GM18868 (cell line): Measurements from ENCODE around the gene CXCL16.
"Not testable (repeated sequence)": the region's sequence is repeated elsewhere in the genome, so short reads cannot be mapped to it uniquely, and the experiment has no call there.

Source experiments
- ATAC-seq: cut with Tn5 transposase; IDR thresholded peaks from one replicate; pipeline ENCODE4 v1.9.1; 2021; ENCODE audit warnings: mild to moderate bottlenecking, moderate library complexity; ENCODE audit not compliant: unreplicated experiment

The CXCL16 gene

DNA sequence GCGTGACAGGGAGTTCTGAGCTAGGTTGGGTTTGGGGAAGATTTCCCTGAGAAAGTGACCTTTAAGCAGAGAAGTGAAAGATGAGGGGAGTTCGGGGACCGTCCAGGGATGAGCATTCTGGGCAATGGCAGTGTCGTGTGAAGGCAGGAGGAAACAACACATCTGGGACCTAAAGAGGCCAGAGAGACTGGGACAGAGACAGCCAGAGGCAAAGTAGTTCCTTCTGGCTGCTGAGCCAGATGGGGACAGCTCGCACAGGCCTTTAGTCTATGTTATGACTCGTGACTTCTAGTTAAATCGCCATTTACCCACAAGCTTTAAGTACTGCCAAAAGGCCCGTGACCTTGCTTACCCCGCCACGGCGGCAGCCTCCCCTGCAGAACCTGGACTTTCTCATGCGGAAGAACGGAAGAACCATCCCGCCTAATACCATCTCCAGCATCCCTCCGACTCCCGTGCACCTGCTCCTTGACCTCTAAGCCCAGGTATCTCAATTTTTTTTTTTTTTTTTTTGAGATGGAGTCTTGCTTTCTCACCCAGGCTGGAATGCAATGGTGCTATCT lies 17.0 kb downstream of the CXCL16 start:
- no peak for ATAC-seq

DNA sequence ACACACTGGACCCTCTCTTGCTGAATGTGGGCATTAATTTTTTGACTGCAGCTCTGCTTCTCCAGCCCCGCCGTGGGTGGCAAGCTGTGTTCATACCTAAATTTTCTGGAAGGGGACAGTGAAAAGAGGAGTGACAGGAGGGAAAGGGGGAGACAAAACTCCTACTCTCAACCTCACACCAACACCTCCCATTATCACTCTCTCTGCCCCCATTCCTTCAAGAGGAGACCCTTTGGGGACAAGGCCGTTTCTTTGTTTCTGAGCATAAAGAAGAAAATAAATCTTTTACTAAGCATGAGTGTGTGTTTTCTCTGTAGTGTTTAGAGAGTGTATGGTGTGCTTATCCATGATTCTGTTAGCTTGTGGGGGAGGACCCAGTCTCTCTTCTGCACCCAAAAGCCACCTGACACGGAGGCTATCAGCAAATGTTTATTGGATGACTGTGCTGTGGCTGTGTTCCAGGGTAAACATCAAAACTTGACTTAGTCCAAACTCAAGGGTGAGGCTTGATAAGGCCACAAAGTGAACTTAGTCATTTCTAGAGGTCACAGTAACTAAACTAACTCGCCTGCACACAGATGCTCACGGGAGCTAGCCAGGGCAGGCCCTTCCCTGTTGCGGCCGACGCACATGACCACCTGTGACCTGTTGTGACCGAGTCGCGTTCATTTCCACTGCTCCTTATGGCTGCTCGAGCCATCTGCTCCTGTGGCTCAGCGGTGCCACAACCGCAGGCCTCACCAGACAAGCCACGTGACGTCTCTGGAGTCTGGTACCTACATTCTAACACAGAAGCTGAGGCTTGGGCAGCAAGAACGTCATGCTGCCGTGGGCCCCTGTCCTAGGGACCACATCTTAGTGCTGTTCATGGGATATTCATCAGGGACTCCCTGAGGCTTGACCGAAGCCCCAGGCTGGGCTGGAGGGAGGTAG lies 18.3 kb downstream of the CXCL16 start:
- ATAC-seq, result no peak

DNA sequence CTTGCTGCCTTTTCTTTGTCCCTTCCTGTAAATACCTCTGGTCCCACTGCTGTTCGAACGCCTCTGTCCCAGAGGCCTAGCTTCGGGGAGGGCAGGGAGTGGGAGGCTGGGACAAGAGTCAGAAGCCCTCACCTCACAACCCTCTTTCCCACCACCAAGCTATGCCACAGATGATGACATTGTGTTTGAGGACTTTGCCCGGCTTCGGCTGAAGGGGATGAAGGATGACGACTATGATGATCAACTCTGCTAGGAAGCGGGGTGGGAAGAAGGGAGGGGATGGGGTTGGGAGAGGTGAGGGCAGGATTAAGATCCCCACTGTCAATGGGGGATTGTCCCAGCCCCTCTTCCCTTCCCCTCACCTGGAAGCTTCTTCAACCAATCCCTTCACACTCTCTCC lies 18.9 kb downstream of the CXCL16 start:
- no peak for ATAC-seq

DNA sequence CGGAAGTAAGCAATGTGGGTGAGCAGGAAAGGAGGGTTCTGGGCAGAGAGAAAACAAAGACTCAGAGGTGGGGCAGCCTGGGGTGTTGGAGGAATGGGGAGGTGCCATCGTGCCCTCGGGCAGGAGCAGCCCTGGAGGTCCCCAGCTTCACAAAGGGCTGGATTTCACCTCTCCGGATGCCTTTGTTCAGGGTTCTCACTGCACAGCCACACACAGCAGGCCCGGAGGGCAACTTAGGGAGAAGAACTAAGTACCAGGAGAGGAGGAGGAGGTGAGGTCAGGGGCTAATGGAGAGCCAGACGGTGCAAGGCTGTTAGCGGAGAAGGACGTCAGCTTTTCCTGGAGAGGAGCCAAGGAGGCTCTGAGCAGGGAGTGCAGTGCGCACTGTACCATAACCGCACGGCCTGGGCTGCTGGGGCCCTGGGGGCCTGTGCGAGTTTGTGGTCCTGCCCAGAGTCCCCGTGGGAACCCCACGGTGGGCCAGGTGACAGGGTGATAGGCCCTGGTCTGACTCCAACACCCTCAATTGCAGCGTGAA lies 20.0 kb downstream of the CXCL16 start:
- ATAC-seq, result no peak

DNA sequence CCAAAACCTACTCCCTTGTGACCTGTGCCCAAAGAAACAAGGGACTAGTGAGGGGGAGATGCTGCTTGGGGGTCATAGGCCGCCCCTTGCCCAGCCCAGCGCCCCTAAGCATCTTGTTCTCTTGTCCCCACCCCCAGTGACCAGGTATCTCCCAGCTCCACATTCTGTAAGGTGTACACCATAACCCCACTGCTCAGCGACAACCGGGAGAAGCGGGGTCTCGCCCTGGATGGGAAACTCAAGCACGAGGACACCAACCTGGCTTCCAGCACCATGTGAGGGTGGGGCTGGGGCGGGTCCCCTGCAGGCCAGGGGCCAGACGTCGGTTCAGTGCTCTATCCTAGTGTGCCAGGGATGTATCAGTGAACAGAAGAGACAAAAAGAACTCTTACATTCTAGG lies 20.6 kb downstream of the CXCL16 start:
- ATAC-seq, result no peak

DNA sequence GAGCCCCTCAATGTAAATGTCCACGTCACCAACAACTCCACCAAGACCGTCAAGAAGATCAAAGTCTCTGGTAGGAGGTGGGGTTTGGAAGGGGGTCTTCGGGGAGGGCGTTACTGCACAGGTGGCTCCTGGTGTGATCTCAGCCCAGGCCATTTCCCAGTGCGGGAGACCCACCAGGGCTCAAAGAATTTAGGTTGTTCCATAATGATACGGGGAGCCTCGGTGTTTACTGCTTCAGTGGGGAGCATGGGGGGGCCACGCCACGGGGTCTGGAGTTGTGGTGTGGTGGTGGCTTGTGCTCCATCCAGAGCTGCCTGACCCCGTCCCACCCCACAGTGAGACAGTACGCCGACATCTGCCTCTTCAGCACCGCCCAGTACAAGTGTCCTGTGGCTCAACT lies 21.5 kb downstream of the CXCL16 start:
- ATAC-seq, result no peak

DNA sequence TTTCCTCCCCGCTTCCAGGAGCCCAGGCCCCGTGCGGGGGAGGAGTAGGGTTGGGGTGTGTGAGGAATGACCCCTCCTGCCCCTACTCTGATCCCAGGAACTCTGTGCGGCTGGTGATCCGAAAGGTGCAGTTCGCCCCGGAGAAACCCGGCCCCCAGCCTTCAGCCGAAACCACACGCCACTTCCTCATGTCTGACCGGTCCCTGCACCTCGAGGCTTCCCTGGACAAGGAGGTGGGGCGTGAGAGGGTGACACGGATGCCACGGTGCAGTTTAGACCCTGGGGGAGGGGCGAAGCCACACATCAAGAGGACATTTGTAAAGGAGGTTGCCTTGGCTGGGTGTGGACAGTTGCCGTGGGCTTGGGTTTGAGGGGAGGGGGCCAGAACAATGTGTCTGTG lies 21.9 kb downstream of the CXCL16 start:
- ATAC-seq, result no peak

DNA sequence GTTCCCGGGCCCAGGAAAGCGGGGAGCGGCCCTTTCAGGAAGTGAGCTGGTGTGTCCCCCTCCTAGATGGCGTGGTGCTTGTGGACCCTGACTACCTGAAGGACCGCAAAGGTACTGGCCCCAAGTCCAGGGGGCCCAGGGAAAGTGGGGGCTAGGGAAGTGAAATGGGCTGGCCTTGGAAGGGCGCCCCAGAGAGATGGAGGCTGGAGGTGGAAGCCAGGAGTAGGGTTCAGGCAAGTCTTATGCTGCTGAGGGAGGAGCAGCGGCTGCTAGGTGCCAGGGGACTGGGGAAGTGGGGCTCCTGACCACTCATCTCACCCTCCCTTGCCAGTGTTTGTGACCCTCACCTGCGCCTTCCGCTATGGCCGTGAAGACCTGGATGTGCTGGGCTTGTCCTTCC lies 23.6 kb downstream of the CXCL16 start:
- no peak for ATAC-seq

DNA sequence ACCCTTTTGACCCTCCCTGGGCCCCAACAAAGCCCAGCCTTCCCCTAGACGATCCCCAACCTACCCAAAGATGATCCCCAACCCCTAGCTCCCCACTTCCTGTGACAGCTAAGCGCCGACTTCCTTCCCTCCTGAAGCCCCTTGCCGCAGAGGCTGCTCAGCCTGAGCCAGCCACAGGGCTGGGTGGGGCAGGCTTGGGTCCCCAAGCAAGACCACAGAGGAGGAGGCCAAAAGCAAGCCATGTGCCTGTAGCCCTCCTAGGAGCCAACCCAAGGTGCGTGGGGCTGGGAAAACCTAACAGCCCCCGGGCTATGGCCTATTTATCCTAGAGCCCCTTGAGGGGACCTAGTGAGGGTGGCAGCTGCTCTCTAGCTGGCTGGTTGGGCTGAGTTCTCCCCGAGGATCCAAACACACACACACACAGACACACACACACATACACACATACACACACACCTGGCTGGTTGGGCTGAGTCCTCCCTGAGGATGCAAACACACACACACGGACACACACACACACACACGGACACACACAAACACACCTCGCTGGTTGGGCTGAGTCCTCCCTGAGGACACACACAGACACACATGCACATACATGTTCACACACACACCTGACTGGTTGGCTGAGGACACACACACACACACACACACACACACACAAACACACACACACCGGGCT lies 24.5 kb downstream of the CXCL16 start:
- no peak for ATAC-seq

DNA sequence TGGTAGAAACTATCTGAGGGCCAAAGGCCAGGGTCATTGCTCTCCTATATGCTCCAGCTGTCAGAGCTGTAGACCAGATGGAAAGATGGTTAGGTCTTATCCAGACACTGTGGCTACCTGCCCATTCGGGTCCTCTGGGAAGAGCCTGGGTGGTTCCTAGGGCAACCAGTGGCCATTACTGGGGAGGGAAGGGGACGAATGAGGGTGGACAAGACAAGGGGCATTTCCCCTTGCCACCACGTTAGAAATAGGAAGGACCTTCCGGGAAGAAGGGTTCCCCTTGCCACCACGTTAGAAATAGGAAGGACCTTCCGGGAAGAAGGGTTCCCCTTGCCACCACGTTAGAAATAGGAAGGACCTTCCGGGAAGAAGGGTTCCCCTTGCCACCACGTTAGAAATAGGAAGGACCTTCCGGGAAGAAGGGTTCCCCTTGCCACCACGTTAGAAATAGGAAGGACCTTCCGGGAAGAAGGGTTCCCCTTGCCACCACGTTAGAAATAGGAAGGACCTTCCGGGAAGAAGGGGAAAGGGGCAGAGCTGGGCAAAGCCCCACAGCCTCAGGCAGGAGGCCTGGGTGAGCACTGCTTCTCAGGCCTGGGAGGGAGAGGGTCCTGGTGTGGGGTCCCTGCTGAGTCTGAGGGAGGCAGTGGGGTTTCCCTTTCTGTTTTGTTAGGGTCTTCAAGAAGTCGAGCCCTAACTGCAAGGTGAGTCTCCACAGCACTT lies 25.2 kb downstream of the CXCL16 start:
- ATAC-seq, result not testable (repeated sequence)

DNA sequence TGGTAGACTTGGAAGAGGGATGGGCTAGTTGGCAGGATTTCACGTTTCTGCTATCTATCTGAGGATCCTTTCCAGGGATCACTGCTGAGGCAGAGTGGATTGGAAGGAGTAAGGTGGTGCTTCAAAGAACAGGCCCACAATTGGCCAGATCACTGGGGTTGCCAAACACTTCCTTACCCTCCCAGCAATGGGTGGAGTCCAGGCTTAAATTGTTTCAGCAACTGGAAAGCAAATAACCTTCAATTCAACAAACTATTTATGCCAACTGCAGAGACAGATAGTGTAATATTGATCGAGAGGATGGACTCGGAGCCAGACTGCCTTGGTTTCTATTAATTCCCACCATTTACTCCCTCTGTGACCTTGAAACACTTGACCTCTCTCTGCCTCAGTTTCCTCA lies 27.2 kb downstream of the CXCL16 start:
- ATAC-seq, result no peak

DNA sequence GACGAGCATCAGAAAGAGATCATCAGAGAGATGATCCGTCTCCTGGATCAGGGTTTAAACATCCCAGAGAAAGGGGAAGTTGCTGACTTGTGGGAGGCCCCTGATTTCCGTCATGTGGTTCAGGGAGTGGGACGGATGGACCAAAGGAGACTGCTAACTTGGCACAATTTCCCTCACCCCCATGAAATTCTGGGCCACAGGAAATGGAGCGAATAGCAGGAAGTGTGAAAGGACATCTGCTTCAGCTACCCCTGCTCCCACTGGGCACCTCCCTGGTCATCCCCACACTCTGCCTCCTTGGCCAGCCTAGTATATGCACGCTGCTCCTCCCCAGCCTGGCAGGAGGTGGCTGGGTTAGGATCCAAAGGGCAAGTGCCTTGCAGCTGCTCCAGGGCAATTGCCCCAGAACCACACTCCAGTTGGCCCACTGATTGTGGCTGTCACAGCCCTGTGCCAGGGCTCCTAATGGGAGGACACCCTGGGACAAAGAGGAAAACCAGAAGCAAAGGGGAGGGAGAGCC lies 28.0 kb downstream of the CXCL16 start:
- ATAC-seq, result no peak

DNA sequence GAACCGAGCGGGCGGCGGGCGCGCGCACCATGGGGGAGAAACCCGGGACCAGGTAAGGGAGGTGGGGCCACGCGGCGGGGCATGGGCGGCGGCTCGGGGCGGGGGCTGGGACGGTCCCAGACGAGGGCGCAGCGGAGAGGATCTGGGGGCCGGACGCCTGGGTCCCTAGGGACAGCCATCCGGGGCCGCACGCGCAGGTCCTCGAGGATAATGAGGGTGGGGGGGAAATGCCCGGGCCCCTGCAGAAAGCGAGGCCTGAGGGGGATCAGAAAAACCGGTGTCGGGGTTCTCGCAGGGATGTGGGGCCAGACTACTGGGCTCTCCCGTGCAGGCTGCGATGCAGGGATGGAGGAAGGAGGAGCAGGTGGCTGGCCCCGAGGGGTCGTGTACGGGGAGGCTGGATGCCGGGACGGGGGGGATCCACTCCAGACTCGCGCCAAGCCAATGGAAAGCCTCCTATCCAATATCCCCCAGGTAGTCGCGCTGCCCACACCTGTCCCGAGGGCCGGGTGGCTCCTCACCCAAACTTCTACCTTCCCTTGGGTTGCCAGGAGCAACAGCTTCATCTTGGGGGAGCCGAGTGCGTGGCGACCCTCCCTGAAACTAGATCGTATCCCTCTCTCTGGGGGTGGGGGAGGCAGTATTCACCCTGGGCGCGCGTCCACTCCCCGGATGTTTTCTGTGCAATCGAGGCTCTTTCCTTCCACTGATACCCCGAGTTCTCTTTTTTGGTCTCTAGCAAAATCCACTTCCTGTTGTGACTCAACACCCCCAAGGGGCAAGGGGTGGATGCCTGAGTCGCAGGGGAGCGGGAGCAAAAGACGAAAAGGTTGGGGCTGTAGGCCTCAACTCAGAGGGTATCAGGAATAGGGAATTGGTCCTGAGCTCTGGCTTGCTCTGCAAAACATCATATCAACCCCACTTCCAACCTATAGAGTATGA lies 28.8 kb downstream of the CXCL16 start:
- no peak for ATAC-seq

DNA sequence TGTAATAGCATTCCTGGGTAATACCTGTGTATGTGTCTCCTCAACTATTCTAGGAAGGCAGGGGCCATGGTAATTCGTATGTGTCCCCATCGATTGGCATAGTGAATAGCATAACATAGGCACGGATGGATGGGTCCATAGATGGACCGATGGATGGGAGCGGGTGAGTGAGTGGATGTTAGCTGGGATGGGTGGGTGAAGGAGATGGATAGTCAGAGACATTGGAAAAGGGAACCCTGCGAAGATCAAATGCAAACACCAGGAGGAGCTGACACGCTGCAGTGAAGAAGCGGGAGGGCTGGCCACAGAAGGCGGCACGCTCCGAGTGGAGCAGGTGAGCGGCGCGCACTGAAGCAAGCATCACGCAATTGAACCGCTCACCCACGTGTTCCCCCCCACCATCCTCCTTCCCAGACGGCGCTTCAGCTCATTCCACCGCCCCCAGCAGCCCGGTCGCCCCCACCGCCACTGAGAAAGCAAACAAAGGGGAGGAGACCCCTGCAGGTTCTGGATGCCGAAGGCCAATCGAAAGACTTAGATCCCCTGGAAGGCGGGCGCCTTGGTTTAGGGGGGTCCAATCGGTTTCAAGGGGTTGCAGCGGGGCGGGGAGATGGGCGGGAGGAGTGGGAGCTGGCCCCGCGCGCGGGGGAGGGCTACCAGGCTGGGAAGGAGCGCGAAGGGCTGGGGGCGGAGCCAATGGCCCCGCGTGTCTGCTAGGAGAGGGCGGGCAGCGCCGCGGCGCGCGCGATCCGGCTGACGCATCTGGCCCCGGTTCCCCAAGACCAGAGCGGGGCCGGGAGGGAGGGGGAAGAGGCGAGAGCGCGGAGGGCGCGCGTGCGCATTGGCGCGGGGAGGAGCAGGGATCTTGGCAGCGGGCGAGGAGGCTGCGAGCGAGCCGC lies 29.7 kb downstream of the CXCL16 start, which contains the start of gene ARRB2:
Gene ARRB2 (plus strand): TSS at position 839 of the 899 bp plus-strand sequence. CDS start 90 bp downstream, outside the sequence.
- ATAC-seq, result peak; percentile 86

DNA sequence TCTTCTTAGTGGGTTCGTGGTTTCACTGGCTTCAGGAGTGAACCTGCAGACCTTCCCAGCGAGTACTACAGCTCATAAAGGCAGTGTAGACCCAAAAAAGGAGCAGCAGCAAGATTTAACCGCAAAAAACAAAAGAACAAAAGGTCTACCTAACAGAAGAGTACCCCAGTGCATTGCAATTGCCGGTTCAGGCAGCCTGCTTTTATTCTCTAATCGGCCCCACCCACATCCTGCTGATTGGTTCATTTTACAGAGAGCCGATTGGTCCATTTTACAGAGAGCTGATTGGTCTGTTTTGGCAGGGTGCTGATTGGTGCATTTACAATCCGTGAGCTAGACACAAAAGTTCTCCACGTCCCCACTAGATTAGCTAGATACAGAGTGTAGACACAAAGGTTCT lies 31.3 kb downstream of the CXCL16 start:
- ATAC-seq, result no peak

DNA sequence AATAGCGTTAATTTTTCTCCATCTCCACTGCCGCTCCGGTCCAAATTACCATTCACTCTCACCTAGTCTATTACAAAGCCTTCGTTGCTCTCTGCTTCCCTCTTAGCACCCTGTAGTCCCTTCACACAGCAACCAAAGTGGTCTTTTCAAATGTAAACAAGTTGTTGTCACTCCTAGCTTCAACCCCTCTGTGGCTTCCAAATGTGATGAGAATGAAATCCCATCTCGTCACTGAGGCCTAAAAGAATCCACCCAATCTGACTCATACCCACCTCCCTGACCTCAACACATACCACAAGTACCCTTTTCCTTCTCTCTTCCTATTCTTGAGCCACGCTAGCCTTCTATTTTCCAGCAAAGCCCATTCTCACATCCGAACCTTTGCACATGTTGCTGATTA lies 33.6 kb downstream of the CXCL16 start:
- ATAC-seq, result no peak

DNA sequence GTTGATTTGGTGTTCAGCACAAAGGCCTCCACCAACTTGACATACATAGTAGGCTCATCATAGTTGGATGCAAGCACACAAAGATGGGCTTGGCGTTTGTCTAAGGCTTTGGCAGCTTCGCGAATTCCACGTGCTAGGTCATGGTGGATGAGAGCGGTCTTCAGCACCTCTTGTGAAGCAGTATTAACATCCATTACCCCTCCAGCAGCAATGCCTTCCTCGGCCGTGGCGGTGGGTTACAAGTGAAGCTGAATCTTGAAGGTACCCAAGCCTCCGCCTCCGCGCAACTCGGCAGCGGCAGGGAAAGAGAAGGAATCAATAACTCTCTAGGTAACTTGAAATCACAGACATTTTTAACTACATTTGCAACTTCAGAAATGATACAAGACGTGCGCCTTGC lies 34.7 kb downstream of the CXCL16 start:
- no peak for ATAC-seq

DNA sequence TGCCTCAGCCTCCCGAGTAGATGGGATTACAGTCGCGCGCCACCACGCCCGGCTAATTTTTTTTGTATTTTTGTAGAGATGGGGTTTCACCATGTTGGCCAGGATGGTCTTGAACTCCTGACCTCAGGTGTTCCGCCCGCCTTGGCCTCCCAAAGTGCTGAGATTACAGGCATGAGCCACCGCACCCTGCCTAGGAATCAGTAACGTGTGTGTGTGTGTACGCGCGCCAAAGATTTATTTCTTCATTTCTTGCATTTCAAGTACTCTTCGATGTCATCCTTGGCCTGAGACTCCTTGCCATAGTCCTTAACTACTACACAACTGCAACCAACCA lies 35.2 kb downstream of the CXCL16 start:
- ATAC-seq, result not testable (repeated sequence)

DNA sequence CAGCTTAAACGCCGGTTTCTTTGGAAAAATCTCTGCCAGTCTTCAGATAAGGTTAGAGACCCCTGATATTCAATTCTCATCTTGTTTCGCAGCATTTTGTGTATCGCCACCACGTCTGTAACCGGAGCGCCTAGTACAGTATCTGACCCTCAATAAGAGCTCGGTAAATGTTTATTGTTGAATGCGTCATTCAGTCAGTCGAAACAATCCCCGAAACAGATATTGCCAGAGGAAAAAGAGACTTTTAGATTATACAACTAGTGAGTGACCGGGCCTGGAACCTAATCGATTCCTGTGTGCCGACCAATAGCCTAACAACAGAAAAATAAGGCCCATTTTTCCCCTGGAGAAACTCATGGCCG lies 36.4 kb downstream of the CXCL16 start:
- no peak for ATAC-seq
